GM06990 (cell line): ENCODE results near the gene PLA2G4D.

ENCODE experiments used
- DNase-seq: peaks from one replicate; pipeline ENCODE4 v3.0.0-alpha.2; 2011; ENCODE audit not compliant: insufficient read length; ENCODE audit errors: extremely low read depth
- H3K27me3 ChIP-seq: replicated peaks from 2 replicates; pipeline ENCODE4 v1.6.0; 2011; ENCODE audit warnings: low read length; ENCODE audit not compliant: control insufficient read depth, insufficient read depth
- H3K36me3 ChIP-seq: 2 replicates; pipeline ENCODE4 v1.5.1; 2011; ENCODE audit warnings: low read length; ENCODE audit not compliant: control insufficient read depth, insufficient read depth
- H3K4me3 ChIP-seq: replicated peaks from 2 replicates; pipeline ENCODE4 v1.5.1; 2011; ENCODE audit warnings: low read depth, mild to moderate bottlenecking, control low read depth, low read length
- TF ChIP-seq, protein P1 (sequence below): IDR thresholded peaks from 2 replicates; pipeline ENCODE4 v1.5.1; 2011; ENCODE audit warnings: low read length, control low read depth, mild to moderate bottlenecking, inconsistent platforms; ENCODE audit not compliant: insufficient read depth, poor library complexity, severe bottlenecking

The PLA2G4D gene

DNA sequence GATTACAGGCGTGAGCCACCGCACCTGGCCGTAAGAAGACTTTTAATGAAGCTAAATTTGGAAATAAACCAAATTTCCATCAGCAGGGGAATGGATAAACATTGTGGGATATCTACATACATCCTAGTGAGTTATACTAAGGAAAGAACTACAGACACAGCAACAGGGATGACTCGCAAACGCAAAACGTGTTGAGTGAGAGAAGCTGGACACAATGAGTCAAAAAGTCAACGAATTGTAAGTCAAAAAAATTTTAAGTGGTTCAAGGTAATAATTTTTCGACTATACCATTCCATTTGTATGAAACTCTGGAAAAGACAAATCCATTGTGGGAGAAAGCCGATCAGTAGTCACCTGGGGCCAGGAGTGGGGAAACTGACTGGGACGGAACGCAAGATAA, 42.2 kb upstream of the PLA2G4D start:
- no peak overlapping the region for H3K4me3 ChIP-seq
- H3K27me3 ChIP-seq: no peaks in the 10 kb centered on the region; the same call in 1 of the 2 replicates
- TF ChIP-seq, protein P1, sequence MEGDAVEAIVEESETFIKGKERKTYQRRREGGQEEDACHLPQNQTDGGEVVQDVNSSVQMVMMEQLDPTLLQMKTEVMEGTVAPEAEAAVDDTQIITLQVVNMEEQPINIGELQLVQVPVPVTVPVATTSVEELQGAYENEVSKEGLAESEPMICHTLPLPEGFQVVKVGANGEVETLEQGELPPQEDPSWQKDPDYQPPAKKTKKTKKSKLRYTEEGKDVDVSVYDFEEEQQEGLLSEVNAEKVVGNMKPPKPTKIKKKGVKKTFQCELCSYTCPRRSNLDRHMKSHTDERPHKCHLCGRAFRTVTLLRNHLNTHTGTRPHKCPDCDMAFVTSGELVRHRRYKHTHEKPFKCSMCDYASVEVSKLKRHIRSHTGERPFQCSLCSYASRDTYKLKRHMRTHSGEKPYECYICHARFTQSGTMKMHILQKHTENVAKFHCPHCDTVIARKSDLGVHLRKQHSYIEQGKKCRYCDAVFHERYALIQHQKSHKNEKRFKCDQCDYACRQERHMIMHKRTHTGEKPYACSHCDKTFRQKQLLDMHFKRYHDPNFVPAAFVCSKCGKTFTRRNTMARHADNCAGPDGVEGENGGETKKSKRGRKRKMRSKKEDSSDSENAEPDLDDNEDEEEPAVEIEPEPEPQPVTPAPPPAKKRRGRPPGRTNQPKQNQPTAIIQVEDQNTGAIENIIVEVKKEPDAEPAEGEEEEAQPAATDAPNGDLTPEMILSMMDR: no peak
- no peak for DNase-seq
- no peaks in the 10 kb centered on the region for H3K36me3 ChIP-seq

DNA sequence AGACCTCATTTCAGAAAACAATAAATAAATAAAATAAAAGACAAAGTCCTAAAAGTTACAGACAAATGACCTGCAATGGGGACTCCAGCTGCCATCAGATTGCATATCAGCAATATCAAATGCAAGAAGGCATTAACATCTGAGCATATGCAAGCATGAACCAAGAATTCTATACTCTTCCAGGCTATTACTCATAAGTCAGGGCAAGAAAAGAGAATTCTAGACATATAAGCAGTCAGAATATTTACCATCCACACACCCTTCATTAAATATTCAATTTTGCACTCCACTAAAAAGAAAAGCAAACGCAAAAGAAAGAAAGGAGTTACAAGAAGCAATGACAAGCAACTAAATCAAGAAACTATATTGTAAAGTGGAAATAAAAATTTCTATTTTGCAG, 41.0 kb upstream of the PLA2G4D start:
- Histone ChIP-seq H3K4me3 (no peak overlapping the region), H3K27me3 (no peaks in the 10 kb centered on the region; the same call in 1 of the 2 replicates), H3K36me3 (no peaks in the 10 kb centered on the region)
- TF ChIP-seq, protein P1: no peak
- DNase-seq: no peak

DNA sequence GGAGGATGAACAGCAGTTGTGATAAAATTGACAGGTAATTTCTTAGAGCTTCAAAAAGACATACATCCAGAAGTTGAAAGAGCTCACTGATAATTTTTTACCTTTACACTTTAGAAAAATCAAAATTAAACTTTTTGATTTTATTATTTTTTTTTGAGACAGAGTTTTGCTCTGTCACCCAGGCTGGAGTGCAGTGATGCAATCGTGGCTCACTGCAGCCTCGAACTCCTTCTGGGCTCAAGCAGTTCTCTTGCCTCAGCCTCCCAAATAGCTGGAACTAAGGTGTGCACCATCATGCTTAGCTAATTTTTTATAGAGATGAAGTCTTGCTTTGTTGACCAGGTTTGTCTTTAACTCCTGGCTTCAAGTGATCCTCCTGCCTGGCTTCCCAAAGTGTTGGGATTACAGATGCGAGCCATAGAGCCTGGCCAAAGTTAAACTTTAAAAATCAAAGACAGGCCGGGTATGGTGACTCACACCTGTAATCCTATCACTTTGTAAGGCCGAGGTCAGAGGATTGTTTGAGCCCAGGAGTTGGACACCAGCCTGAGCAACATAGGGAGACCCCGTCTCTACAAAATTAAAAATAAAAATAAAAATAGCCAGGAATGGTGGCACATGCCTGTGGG, 40.4 kb upstream of the PLA2G4D start:
- Histone ChIP-seq H3K36me3 (no peaks in the 10 kb centered on the region), H3K27me3 (no peaks in the 10 kb centered on the region; the same call in 1 of the 2 replicates), H3K4me3 (no peak overlapping the region)
- no peak for DNase-seq
- TF ChIP-seq, protein P1: no peak

DNA sequence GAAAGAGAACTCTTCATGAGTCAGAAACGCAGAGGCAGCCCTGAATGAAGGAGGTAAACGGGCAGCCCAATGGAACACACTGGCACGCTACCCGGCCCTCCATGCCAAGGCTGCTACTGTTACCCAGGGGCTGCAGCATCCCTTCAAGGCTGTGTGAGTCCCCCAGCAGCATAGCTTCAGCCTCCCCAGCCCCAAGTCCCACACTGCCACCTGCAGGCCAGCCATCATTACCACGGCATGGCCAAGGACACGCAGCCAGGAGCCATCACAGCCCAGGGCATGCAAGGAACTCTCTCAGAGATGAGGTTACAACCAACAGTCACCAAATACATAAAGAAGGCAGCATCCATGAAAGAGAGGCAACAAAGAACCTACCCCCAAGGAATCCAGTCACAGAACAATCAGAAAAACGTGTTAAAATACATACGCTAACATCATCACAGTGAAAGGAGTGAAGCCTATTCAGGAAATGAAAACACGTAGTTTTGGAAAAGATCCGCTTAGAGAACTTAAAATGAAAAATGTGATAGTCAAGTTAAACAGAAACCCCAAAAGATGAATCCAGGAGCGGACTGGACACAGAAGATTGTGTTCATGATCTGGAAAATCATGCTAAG, 39.6 kb upstream of the PLA2G4D start:
- Histone ChIP-seq H3K27me3 (no peaks in the 10 kb centered on the region; the same call in 1 of the 2 replicates), H3K4me3 (no peak overlapping the region), H3K36me3 (no peaks in the 10 kb centered on the region)
- TF ChIP-seq, protein P1: peak; percentile 93
- no peak for DNase-seq

DNA sequence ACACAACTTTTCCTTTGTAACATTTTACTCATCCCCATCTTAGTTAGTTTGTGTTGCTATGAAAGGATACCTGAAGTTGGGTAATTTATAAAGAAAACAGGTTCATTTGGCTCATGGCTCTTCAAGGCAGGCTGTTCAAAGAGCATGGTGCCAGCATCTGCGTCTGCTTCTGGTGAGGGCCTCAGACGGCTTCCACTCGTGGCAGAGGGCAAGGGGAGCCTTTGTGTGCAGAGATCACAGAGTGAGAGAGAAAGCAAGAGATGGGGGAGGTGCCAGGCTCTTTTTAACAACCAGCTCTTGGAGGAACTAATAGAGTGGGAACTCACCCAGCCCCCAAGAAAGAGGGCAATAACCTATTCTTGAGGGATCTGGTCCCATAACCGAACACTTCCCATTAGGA, 39.0 kb upstream of the PLA2G4D start:
- Histone ChIP-seq H3K27me3 (no peaks in the 10 kb centered on the region; the same call in 1 of the 2 replicates), H3K36me3 (no peaks in the 10 kb centered on the region), H3K4me3 (no peak overlapping the region)
- TF ChIP-seq, protein P1: no peak
- no peak for DNase-seq
